ENCODE data around the gene FGG. TPM values are rescaled to one million over a fixed set of nuclear protein-coding genes. Genes with fewer than 3 reads are reported as not detected.

Gene FGG
- total RNA-seq, 2 donors from 2014 or later, result 0.89 TPM; not detected in 1

- H3K9me3 Mint-ChIP-seq, result no peaks in the 10 kb centered on the region
- 95 to 96% methylated on average over 9 to 13 of the region's 13 CpGs for WGBS, 2 experiments (ENCODE audit: insufficient coverage in 1 of 2, insufficient read length in 1 of 2)
- H3K9me3 ChIP-seq (ENCODE audit: control insufficient read depth, low read length), result no peaks in the 10 kb centered on the region
- peaks cover 3% of the 10 kb centered on the region for H3K4me1 ChIP-seq (ENCODE audit: control insufficient read depth, insufficient read depth, low read length)
- no peak overlapping the region for H3K4me3 ChIP-seq (ENCODE audit: low read length)
- no peak overlapping the region for H3K9ac ChIP-seq (ENCODE audit: extremely low read depth, low read length, poor library complexity, severe bottlenecking)
- H3K27me3 ChIP-seq (ENCODE audit: control insufficient read depth, insufficient read depth, low read length, poor library complexity, severe bottlenecking), result no peaks in the 10 kb centered on the region
- no peak for TF ChIP-seq CTCF (conservative IDR thresholded peaks at IDR 0.05)
- no peaks in the 10 kb centered on the region for H3K36me3 Mint-ChIP-seq (ENCODE audit: low read depth)
- H3K4me3 Mint-ChIP-seq, result no peak overlapping the region
- no peak overlapping the region for H3K27ac ChIP-seq (ENCODE audit: low read depth, low read length)
- no peaks in the 10 kb centered on the region for H3K36me3 ChIP-seq (ENCODE audit: control insufficient read depth, insufficient read depth, low read length)
- no peak for DNase-seq
- no peak overlapping the region for H3K27ac Mint-ChIP-seq
- peaks cover 20% of the 10 kb centered on the region for H3K4me1 Mint-ChIP-seq
- H3K27me3 Mint-ChIP-seq (ENCODE audit: insufficient read depth), result no peaks in the 10 kb centered on the region
Observed at GRCh38 chr4:154586296-154587033, 26.0 kb downstream of the FGG start.

- 94 to 97% methylated on average over 10 of the region's 10 CpGs for WGBS, 2 experiments (ENCODE audit: insufficient coverage in 1 of 2, insufficient read length in 1 of 2)
- no peak for DNase-seq
- Mint-ChIP-seq H3K9me3 (no peaks in the 10 kb centered on the region), H3K27me3 (ENCODE audit: insufficient read depth) (no peaks in the 10 kb centered on the region), H3K4me3 (no peak overlapping the region), H3K36me3 (ENCODE audit: low read depth) (no peaks in the 10 kb centered on the region), H3K27ac (no peak overlapping the region), H3K4me1 (peaks cover 20% of the 10 kb centered on the region)
- no peak for TF ChIP-seq CTCF (conservative IDR thresholded peaks at IDR 0.05)
- Histone ChIP-seq H3K36me3 (ENCODE audit: control insufficient read depth, insufficient read depth, low read length) (no peaks in the 10 kb centered on the region), H3K9ac (ENCODE audit: extremely low read depth, low read length, poor library complexity, severe bottlenecking) (no peak overlapping the region), H3K4me1 (ENCODE audit: control insufficient read depth, insufficient read depth, low read length) (peaks cover 3% of the 10 kb centered on the region), H3K4me3 (ENCODE audit: low read length) (no peak overlapping the region), H3K27ac (ENCODE audit: low read depth, low read length) (no peak overlapping the region), H3K27me3 (ENCODE audit: control insufficient read depth, insufficient read depth, low read length, poor library complexity, severe bottlenecking) (no peaks in the 10 kb centered on the region), H3K9me3 (ENCODE audit: control insufficient read depth, low read length) (no peaks in the 10 kb centered on the region)
Observed at GRCh38 chr4:154585369-154586018, 27.0 kb downstream of the FGG start.

GRCh38 chr4:154584259-154584658, 28.2 kb downstream of the FGG start:
- no peaks in the 10 kb centered on the region for H3K27me3 ChIP-seq (ENCODE audit: control insufficient read depth, insufficient read depth, low read length, poor library complexity, severe bottlenecking)

More at GRCh38 chr4:154584259-154584658, 28.2 kb downstream of the FGG start:
- no peak overlapping the region for H3K9ac ChIP-seq (ENCODE audit: extremely low read depth, low read length, poor library complexity, severe bottlenecking)
- H3K4me3 ChIP-seq (ENCODE audit: low read length), result no peak overlapping the region
- TF ChIP-seq CTCF (conservative IDR thresholded peaks at IDR 0.05), result no peak
- 92 to 93% methylated on average over 2 to 5 of the region's 5 CpGs for WGBS, 2 experiments (ENCODE audit: insufficient coverage in 1 of 2, insufficient read length in 1 of 2)
- H3K4me3 Mint-ChIP-seq, result no peak overlapping the region
- no peaks in the 10 kb centered on the region for H3K9me3 ChIP-seq (ENCODE audit: control insufficient read depth, low read length)
- no peaks in the 10 kb centered on the region for H3K9me3 Mint-ChIP-seq
- H3K36me3 Mint-ChIP-seq (ENCODE audit: low read depth), result no peaks in the 10 kb centered on the region
- H3K27ac ChIP-seq (ENCODE audit: low read depth, low read length), result no peak overlapping the region
- H3K4me1 ChIP-seq (ENCODE audit: control insufficient read depth, insufficient read depth, low read length), result peaks cover 3% of the 10 kb centered on the region
- H3K36me3 ChIP-seq (ENCODE audit: control insufficient read depth, insufficient read depth, low read length), result no peaks in the 10 kb centered on the region
- H3K27ac Mint-ChIP-seq, result no peak overlapping the region
- peaks cover 10% of the 10 kb centered on the region for H3K4me1 Mint-ChIP-seq
- no peaks in the 10 kb centered on the region for H3K27me3 Mint-ChIP-seq (ENCODE audit: insufficient read depth)
- no peak for DNase-seq

Data from endodermal cell (in vitro differentiated cells).